GM10266 (cell line): Measurements from ENCODE around the gene CEP164.
"Not testable (repeated sequence)": the region's sequence is repeated elsewhere in the genome, so short reads cannot be mapped to it uniquely, and the experiment has no call there.

Source experiments
- DNase-seq: peaks from one replicate; pipeline ENCODE4 v3.0.0; 2012; ENCODE audit errors: extremely low spot score
- TF ChIP-seq, protein P1 (sequence below): IDR thresholded peaks from 2 replicates; pipeline ENCODE4 v1.5.1; 2012; ENCODE audit warnings: mild to moderate bottlenecking, low read depth; ENCODE audit not compliant: control insufficient read depth, insufficient read depth; ENCODE audit errors: missing control alignments

The CEP164 gene

DNA sequence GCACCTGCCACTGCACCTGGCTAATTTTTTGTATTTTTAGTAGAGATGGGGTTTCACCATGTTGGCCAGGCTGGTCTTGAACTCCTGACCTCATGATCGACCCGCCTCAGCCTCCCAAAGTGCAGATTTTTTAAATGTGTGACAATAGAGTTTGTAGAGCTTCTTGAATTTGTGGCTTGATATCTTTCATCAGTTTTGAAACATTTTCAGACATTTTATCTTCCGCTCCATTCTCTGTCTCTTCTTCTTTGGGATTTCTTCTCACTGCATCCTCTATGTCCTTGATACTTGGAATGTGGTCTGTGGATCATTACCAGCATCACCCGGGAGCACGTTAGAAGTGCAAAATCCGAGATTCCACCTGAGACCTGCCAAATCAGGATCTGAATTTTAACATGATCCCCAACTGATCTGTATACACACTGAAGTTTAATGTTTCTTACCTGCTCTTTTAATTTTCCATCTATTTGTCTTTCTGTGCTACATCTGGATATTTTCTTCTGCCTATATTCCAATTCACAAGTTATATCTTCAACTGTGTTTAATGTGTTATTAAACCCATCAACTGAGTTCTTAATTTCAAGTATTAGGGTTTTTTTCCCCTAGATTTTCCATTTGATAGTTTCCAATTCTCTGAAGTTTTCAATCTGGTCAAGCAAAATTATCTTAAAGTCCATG is 126.4 kb downstream of the CEP164 start:
- no peak for DNase-seq
- TF ChIP-seq, protein P1, sequence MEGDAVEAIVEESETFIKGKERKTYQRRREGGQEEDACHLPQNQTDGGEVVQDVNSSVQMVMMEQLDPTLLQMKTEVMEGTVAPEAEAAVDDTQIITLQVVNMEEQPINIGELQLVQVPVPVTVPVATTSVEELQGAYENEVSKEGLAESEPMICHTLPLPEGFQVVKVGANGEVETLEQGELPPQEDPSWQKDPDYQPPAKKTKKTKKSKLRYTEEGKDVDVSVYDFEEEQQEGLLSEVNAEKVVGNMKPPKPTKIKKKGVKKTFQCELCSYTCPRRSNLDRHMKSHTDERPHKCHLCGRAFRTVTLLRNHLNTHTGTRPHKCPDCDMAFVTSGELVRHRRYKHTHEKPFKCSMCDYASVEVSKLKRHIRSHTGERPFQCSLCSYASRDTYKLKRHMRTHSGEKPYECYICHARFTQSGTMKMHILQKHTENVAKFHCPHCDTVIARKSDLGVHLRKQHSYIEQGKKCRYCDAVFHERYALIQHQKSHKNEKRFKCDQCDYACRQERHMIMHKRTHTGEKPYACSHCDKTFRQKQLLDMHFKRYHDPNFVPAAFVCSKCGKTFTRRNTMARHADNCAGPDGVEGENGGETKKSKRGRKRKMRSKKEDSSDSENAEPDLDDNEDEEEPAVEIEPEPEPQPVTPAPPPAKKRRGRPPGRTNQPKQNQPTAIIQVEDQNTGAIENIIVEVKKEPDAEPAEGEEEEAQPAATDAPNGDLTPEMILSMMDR: no peak

DNA sequence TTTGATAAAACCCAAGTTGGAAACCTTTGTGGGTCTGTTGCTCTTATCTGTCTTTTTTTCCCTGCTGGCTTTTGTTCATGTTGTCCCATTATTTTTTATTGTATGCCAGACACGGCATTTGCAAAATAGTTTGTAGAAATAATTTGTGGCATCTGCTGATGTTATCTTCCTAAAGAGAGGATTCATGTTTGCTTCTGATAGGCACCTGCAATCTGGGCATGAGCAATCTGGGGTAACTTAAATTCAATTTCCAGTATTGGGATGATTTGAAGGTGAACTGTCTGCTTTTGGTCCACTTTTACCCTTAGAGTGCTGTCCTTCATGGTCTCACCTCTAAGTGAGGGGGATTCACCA is 126.9 kb downstream of the CEP164 start:
- TF ChIP-seq, protein P1: no peak
- no peak for DNase-seq

DNA sequence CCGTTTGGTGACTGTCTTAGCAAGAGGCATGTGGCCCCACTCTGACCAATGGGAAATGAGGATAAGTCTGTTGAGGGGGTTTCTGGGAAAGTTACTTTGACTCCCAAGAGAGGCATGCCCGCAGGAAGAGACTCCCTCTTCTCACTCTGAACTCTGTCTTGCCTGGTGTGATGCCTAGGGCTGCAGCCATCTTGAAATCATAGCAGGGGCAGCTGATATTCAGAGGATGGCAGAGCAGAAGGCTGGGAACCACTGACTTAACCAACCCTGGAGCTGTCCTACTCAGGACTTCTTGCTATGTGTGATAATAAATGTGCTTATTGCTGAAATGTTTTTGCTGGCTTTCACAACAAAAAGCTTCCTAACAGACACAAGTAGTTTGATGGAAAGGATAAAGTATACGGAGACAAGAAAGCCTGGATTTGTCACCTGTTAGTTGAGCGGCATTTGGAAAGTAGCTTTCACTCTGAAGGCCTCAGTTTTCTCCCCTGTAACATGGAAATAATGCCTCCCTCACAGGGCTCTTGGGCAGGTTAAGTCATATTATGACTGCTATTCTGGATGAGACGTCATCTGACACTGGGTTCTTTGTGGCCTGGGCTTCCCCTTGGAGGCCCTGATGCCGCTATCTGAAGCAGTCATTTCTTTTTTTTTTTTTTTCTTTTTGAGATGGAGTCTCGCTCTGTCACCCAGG is 128.5 kb downstream of the CEP164 start:
- peak; percentile 80 for DNase-seq
- TF ChIP-seq, protein P1: no peak

DNA sequence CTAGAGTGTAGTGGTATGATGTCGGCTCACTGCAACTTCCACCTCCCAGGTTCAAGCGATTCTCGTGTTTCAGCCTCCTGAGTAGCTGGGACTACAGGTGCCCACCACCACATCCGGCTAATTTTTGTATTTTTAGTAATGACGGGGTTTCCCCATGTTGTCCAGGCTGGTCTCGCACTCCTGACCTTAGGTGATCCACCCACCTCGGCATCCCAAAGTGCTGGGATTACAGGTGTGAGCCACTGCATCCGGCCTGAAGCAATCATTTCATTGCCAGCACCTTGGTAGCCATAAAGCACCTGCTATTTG is 129.0 kb downstream of the CEP164 start:
- not testable (repeated sequence) for DNase-seq

DNA sequence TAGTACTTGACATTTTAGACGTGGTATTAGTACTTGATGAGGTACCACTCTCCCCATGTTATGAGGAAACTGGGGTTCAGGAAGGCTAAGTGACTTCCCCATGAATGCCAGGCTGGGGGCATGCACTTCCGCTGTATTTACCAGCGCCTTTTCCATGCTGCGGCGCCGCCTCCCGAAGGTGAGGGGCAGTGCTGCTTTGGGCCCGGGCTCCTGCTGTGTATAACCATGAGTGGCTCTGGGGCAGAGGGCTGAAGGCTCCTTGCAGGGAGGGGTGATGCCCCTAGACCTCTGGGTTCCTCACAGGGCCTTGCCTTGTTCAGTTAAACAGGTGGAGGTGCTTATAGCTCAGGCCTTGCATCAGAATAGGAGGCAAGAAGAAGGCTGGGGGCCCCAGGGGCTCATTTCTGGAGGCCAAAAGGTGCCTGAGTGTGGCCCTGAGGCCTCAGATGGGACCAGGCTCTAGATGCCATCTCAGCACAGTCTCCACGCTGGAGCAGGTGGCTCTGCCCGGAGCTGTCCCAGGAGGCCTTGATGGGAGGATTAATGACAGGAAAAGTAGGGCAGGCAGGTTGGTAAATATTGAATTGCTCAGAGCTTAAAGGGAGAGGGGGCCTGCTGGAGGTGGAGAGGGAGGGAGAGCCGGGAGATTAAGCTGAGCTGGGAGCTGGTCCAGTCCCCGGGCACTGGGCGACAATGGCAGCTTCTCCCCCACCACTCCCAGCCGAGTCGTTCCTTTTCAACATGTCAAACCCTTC is 129.6 kb downstream of the CEP164 start:
- TF ChIP-seq, protein P1: no peak
- no peak for DNase-seq

DNA sequence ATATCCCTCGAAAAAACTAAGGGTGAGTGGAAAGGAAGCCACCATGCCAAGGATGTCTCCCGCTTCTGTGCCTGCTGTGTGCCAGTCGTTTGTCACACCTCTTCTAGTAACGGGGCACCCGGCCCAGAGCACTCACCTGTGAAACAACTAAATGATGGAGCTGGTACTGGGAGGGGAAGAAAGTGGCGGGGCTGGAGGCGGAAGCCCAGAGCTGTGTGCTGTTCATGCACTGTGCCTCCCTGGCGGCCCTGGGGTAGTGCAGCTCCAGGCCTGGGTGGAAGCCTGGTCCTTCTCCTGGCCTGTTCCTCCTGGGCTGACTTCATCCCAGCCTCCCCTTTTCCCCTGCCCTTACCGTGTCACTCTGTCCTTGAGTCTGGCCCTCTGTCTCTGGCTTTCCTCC is 130.2 kb downstream of the CEP164 start:
- no peak for DNase-seq

DNA sequence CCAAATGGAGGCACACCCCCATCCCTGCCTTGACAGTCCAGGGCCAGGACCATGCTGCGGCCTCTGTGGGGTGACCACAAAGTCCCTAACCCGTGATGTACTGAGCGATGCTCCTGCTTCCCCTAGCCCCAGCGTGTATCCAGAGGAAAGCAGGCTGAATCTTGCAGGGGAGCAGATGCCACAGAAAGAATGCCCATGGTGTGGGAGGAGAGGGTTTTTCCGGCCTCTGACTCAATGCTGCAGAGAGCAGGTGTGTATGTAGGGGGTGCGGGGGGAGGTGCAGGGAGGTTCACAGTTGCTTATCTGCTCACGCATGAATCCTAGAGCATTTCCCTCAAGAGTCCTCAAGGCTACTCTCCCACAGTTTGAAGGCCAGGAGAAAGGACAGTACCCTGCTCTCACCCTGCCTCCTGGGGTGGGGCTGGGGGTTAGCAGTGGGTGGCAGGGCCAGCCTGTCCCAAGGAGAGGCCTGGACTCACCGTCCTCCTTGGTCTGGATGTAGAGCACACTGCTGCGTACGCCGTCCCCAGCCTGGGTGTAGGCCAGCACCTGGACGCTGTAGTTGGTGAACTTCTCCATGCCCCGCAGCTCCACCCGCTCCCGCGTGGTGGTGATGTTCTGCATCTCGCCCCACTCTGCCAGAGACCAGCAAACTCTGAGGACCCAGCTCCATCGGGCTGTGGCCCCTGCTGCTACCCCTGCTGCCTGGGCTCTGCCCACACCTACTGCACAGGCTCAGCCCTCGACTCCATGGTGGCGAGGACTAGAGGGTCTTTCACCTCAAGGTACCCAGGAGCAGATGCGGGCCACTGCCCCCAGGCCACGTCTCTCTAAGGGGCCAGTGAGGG is 130.8 kb downstream of the CEP164 start:
- peak; percentile 46 for DNase-seq
- TF ChIP-seq, protein P1: no peak

More for the DNA sequence above, 130.2 kb downstream of the CEP164 start:
- TF ChIP-seq, protein P1: no peak
